Endothelial cell of umbilical vein (primary cell): ENCODE measurements around the gene CCDC85C. TPM values are rescaled to one million over a fixed set of nuclear protein-coding genes. Genes with fewer than 3 reads are reported as not detected.

Source experiments
- BruUV-seq: library from RNA; stranded (reverse); fragments of 400-500 nt; replicated peaks from 2 replicates; lab custom pipeline; 2021; lab: Mats Ljungman, UMichigan
- CTCF ChIA-PET: fragments of 300-600, 350-600 bp; sonication (Branson Sonifier 250); formaldehyde crosslinking; loops from one replicate; lab custom pipeline; 2021; ENCODE audit warnings: antibody characterized with exemption, inconsistent platforms; lab: Charles Lee
- POLR2A ChIA-PET: fragments of 300-600, 350-600 bp; sonication (Branson Sonifier 250); formaldehyde crosslinking; loops from one replicate; lab custom pipeline; 2021; ENCODE audit warnings: antibody characterized with exemption, inconsistent platforms; lab: Charles Lee
- DNase-seq: peaks from one replicate; pipeline ENCODE4 v3.0.0-alpha.2; 2011; ENCODE audit warnings: low read depth, low spot score
- FAIRE-seq: peaks from 2 replicates; lab custom pipeline; 2011; peaks lifted over from hg19 to GRCh38; lab: Jason Lieb, UNC
- H2AFZ ChIP-seq: 2 replicates; pipeline ENCODE4 v1.6.0; 2012; ENCODE audit warnings: low read depth, low read length, control low read depth, inconsistent platforms
- H3K27ac ChIP-seq: 2 replicates; pipeline ENCODE4 v1.5.1; 2011; ENCODE audit warnings: low read depth, mild to moderate bottlenecking, control low read depth, low read length, moderate library complexity; ENCODE audit not compliant: insufficient read depth
- H3K27me3 ChIP-seq, 2 experiments: 2 replicates each; pipeline versions ENCODE4 v1.6.0 to v1.6.1; 2011; ENCODE audit warnings: low read length in 2 of 2, mixed read lengths in 1 of 2; ENCODE audit not compliant: control insufficient read depth in 2 of 2, insufficient read depth in 2 of 2
- H3K36me3 ChIP-seq, 2 experiments: 2 replicates in 1 of 2; 3 replicates in 1 of 2; pipeline ENCODE4 v1.5.1; 2011; ENCODE audit warnings: low read length in 2 of 2, mild to moderate bottlenecking in 1 of 2, moderate library complexity in 1 of 2; ENCODE audit not compliant: control insufficient read depth in 2 of 2, insufficient read depth in 2 of 2; ENCODE audit errors: extremely low read depth in 1 of 2
- H3K4me1 ChIP-seq: 3 replicates; pipeline ENCODE4 v1.5.1; 2011; ENCODE audit warnings: mild to moderate bottlenecking, low read length; ENCODE audit not compliant: control insufficient read depth, insufficient read depth; ENCODE audit errors: extremely low read depth
- H3K4me2 ChIP-seq: 2 replicates; pipeline ENCODE4 v1.6.1; 2011; ENCODE audit warnings: low read length, control low read depth, mixed read lengths; ENCODE audit not compliant: insufficient read depth
- H3K4me3 ChIP-seq, 3 experiments: fragments of 200-600 bp in 1 of 3; sonication (generic), shearing (Covaris generic) in 1 of 3; replicated peaks in 1 of 3; 2 replicates each; pipeline ENCODE4 v1.5.1; 2011 to 2016; ENCODE audit warnings: control low read depth in 3 of 3, low read length in 3 of 3, mild to moderate bottlenecking in 2 of 3, inconsistent platforms in 1 of 3, low read depth in 1 of 3, moderate library complexity in 1 of 3; ENCODE audit not compliant: insufficient read depth in 1 of 3
- H3K79me2 ChIP-seq: 2 replicates; pipeline ENCODE4 v1.6.0; 2012; ENCODE audit warnings: low read length, inconsistent platforms; ENCODE audit not compliant: control insufficient read depth, insufficient read depth
- H3K9ac ChIP-seq: replicated peaks from 2 replicates; pipeline ENCODE3; 2011; ENCODE audit warnings: low read length, control low read depth; ENCODE audit not compliant: insufficient read depth; ENCODE audit errors: extremely low read depth
- H3K9me1 ChIP-seq: replicated peaks from 3 replicates; pipeline ENCODE4 v1.6.0; 2011; ENCODE audit warnings: mild to moderate bottlenecking, low read length; ENCODE audit not compliant: control insufficient read depth, insufficient read depth; ENCODE audit errors: extremely low read depth
- H3K9me3 ChIP-seq: replicated peaks from 2 replicates; pipeline ENCODE4 v1.5.1; 2012; ENCODE audit warnings: low read length, inconsistent platforms; ENCODE audit not compliant: control insufficient read depth, insufficient read depth
- H4K20me1 ChIP-seq: replicated peaks from 2 replicates; pipeline ENCODE3; 2011; ENCODE audit warnings: mild to moderate bottlenecking, low read length; ENCODE audit not compliant: control insufficient read depth, insufficient read depth; ENCODE audit errors: extremely low read depth
- EZH2 ChIP-seq: IDR thresholded peaks from 2 replicates; pipeline ENCODE4 v1.6.1; 2012; ENCODE audit warnings: borderline replicate concordance, low read depth, mild to moderate bottlenecking, moderate library complexity, low read length, inconsistent platforms; ENCODE audit not compliant: severe bottlenecking
- FOS ChIP-seq: IDR thresholded peaks from 2 replicates; pipeline ENCODE4 v1.6.1; 2011; ENCODE audit warnings: mild to moderate bottlenecking, low read length, moderate library complexity, borderline replicate concordance; ENCODE audit not compliant: insufficient read depth
- GATA2 ChIP-seq: IDR thresholded peaks from 2 replicates; pipeline ENCODE4 v1.7.0; 2011; ENCODE audit warnings: low read depth, mild to moderate bottlenecking, moderate library complexity, mixed read lengths, low read length; ENCODE audit not compliant: insufficient read length, insufficient read depth
- JUN ChIP-seq: IDR thresholded peaks from 2 replicates; pipeline ENCODE4 v1.6.1; 2011; ENCODE audit warnings: borderline replicate concordance, low read depth; ENCODE audit not compliant: insufficient read length, insufficient read depth
- MYC ChIP-seq: IDR thresholded peaks from one replicate; pipeline ENCODE4 v1.6.1; 2011; ENCODE audit warnings: mild to moderate bottlenecking, low read depth, low read length
- POLR2AphosphoS5 ChIP-seq: IDR thresholded peaks from 2 replicates; pipeline ENCODE4 v1.6.1; 2012; ENCODE audit warnings: low read depth, mild to moderate bottlenecking, control low read depth, low read length, moderate library complexity; ENCODE audit not compliant: insufficient read depth
- dilution Hi-C: fragments of 300-500 bp; cut with MboI; formaldehyde crosslinking; loops from one replicate; pipeline ENCODE4 v1.15.0; 2019; ENCODE audit warnings: low sequenced_read_pairs; ENCODE audit not compliant: extremely low pct_ligation_motif_present
- intact Hi-C: fragments of 100-400 bp; cut with micrococcal nuclease; formaldehyde crosslinking; loops from one replicate; pipeline ENCODE4 v1.10.0; 2022
- polyA plus RNA-seq, 4 experiments: library from polyadenylated mRNA; depleted of rRNA in 3 of 4; stranded (reverse) in 3 of 4; unstranded in 1 of 4; fragments of >200 nt; gene quantifications; 2 replicates each; pipeline versions ENCODE4 v1.2.1 to v1.2.3, GENCODE V29; 2011 to 2012; ENCODE audit warnings: missing spikeins in 1 of 4
- total RNA-seq: library from RNA; stranded (reverse); gene quantifications from 2 replicates; pipeline ENCODE4 v1.2.3, GENCODE V29; 2021
- TF ChIP-seq, protein P1 (sequence below), 2 donors: IDR thresholded peaks; 1 replicate in 1 of 2; 2 replicates in 1 of 2; pipeline ENCODE4 v1.5.1; 2011; ENCODE audit warnings: low read length in 2 of 2, mild to moderate bottlenecking in 2 of 2, moderate library complexity in 2 of 2, control low read depth in 1 of 2, inconsistent platforms in 1 of 2, low read depth in 1 of 2; ENCODE audit not compliant: insufficient read depth in 1 of 2; ENCODE audit errors: extremely low read depth in 1 of 2

The CCDC85C gene
- total and polyA plus RNA-seq, 2 donors (not counting 3 experiments of a cell fraction or from before 2014, with no cell fraction given): 7.5 to 17.8 TPM

DNA sequence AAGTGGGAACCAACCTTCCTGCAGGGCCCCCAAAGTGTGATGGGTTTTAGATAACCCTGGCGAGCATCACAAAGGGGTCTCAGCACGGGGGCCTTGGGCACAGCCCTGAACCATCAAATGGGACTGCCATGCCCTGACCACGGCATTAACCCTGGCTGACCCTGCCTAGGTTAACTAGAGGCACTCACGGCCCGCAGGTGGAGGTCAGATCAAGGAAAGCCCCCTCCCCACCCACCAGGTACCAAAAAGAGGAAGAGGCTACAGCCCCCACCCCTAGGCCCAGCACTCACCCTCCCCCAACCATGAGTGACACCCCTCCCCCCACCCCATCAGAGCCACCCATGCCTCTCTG lies 80.3 kb downstream of the CCDC85C start:
- no peak for TF ChIP-seq EZH2
- TF ChIP-seq MYC: no peak
- TF ChIP-seq GATA2: no peak
- no peak for TF ChIP-seq POLR2AphosphoS5
- FAIRE-seq (no peak), DNase-seq (no peak)
- Histone ChIP-seq H3K27ac (no peak overlapping the region), H3K4me1 (peaks cover 9% of the 10 kb centered on the region), H3K27me3 (no peaks in the 10 kb centered on the region), H4K20me1 (no peaks in the 10 kb centered on the region), H2AFZ (no peak overlapping the region), H3K9me3 (no peaks in the 10 kb centered on the region), H3K4me3 (no peak overlapping the region), H3K79me2 (no peaks in the 10 kb centered on the region), H3K9me1 (no peaks in the 10 kb centered on the region), H3K9ac (no peak overlapping the region), H3K4me2 (no peak overlapping the region), H3K36me3 (no peaks in the 10 kb centered on the region)
- CTCF ChIA-PET: interaction anchor here (1.1 to 6.1 kb wide), 6 partner anchors 9 to 113 kb away, joined by 3 to 52 read pairs (median 4); partner anchors contain the start of gene CCDC85C
- no TSS peak for BruUV-seq
- POLR2A ChIA-PET: no interaction called here
- intact Hi-C loops (loop anchor here (2.0 to 5.0 kb wide), 2 partner anchors 15 to 424 kb away; no protein-coding TSS in a partner anchor), dilution Hi-C loops (no loop called here)

DNA sequence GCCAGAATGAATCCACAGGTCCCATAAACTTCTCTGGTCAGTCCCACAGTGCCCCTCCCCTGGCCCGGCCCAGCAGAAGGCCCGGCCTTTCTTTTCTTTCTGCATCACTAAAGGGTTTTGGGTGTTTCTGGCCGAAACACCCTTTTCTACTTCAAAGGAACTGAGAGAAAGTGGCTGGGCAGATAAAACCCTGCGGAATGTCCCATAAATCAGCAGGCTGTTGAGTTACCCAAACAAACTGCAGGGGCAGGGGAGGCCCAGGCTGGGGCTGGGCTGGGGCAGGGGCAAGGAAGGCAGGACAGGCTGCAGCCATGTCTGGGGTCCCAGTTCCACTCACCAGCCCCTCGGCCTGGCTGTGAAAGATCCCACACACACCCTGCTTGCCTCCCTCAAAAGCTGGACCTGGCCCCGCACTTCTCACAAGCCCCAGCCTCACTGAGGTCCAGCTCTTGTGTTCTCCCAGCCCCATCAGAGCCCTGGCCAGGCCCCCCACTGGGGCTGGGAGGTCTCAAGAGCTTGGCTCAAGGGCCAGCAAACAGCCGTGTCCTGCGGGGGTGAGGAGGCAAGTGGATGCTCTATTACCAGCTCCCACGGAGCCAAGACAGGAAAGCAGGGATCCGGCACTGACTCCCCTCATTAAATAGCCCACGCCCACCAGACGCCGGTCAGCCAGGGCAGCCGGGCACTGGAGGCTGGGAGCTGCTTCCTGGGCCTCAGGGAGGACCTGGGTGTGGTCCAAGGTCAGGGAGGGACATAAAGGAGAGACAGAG lies 80.9 kb downstream of the CCDC85C start:
- Histone ChIP-seq H3K9ac (no peak overlapping the region), H3K4me3 (no peak overlapping the region), H4K20me1 (no peaks in the 10 kb centered on the region), H3K79me2 (no peaks in the 10 kb centered on the region), H3K9me1 (no peaks in the 10 kb centered on the region), H3K9me3 (no peaks in the 10 kb centered on the region), H3K27ac (no peak overlapping the region), H3K27me3 (no peaks in the 10 kb centered on the region), H3K36me3 (no peaks in the 10 kb centered on the region), H2AFZ (no peak overlapping the region), H3K4me1 (peaks cover 9% of the 10 kb centered on the region), H3K4me2 (no peak overlapping the region)
- BruUV-seq: no TSS peak
- ChIA-PET POLR2A (no interaction called here), CTCF (interaction anchor here (1.1 to 6.1 kb wide), 7 partner anchors 9 to 161 kb away, joined by 3 to 52 read pairs (median 3); partner anchors contain the start of genes CCDC85C and CYP46A1)
- FAIRE-seq (no peak), DNase-seq (no peak)
- intact Hi-C loops: loop anchor here (5.0 kb wide), 1 partner anchor 424 kb away; no protein-coding TSS in a partner anchor
- TF ChIP-seq JUN (no peak), FOS (no peak), GATA2 (no peak), POLR2AphosphoS5 (no peak), MYC (no peak)
- TF ChIP-seq, protein P1, sequence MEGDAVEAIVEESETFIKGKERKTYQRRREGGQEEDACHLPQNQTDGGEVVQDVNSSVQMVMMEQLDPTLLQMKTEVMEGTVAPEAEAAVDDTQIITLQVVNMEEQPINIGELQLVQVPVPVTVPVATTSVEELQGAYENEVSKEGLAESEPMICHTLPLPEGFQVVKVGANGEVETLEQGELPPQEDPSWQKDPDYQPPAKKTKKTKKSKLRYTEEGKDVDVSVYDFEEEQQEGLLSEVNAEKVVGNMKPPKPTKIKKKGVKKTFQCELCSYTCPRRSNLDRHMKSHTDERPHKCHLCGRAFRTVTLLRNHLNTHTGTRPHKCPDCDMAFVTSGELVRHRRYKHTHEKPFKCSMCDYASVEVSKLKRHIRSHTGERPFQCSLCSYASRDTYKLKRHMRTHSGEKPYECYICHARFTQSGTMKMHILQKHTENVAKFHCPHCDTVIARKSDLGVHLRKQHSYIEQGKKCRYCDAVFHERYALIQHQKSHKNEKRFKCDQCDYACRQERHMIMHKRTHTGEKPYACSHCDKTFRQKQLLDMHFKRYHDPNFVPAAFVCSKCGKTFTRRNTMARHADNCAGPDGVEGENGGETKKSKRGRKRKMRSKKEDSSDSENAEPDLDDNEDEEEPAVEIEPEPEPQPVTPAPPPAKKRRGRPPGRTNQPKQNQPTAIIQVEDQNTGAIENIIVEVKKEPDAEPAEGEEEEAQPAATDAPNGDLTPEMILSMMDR (IDR thresholded peaks at IDR 0.05; ENCODE audit: extremely low read depth in 1 of 2, insufficient read depth in 1 of 2, low read depth in 1 of 2, low read length in 2 of 2): no peak
- dilution Hi-C loops: no loop called here
